HEK293T (cell line): ENCODE results near the gene SMYD5.

Experiments used
- ARNT ChIP-seq: fragments of 450-650 bp; IDR thresholded peaks from 2 replicates; pipeline ENCODE4 v1.6.1; 2017; ENCODE audit warnings: mild to moderate bottlenecking
- BHLHE40 ChIP-seq: fragments of 450-650 bp; IDR thresholded peaks from 2 replicates; pipeline ENCODE4 v1.6.1; 2016; ENCODE audit warnings: mild to moderate bottlenecking, moderate library complexity, borderline replicate concordance
- ELF4 ChIP-seq: fragments of 450-650 bp; IDR thresholded peaks from 2 replicates; pipeline ENCODE4 v1.6.1; 2017; ENCODE audit warnings: antibody characterized with exemption
- FOXK2 ChIP-seq: fragments of 450-650 bp; IDR thresholded peaks from 2 replicates; pipeline ENCODE4 v1.6.1; 2016; ENCODE audit warnings: mild to moderate bottlenecking
- FOXM1 ChIP-seq: fragments of 450-650 bp; IDR thresholded peaks from 2 replicates; pipeline ENCODE4 v1.6.1; 2017; ENCODE audit warnings: mild to moderate bottlenecking, borderline replicate concordance
- HDGF ChIP-seq: fragments of 450-650 bp; IDR thresholded peaks from 2 replicates; pipeline ENCODE4 v1.6.1; 2017; ENCODE audit warnings: antibody characterized with exemption, borderline replicate concordance
- PKNOX1 ChIP-seq: fragments of 450-650 bp; IDR thresholded peaks from 2 replicates; pipeline ENCODE4 v1.6.1; 2016
- SP1 ChIP-seq: fragments of 450-650 bp; IDR thresholded peaks from 2 replicates; pipeline ENCODE4 v1.6.1; 2017
- SUZ12 ChIP-seq: fragments of 450-650 bp; IDR thresholded peaks from 2 replicates; pipeline ENCODE4 v1.6.1; 2016; ENCODE audit warnings: mild to moderate bottlenecking
- TARDBP ChIP-seq: fragments of 450-650 bp; IDR thresholded peaks from 2 replicates; pipeline ENCODE4 v1.6.1; 2016
- ZNF384 ChIP-seq: fragments of 450-650 bp; IDR thresholded peaks from 2 replicates; pipeline ENCODE4 v1.6.1; 2016

GRCh38 chr2:73264332-73264606 is 50.2 kb downstream of the SMYD5 start:
- TF ChIP-seq TARDBP: no peak
- TF ChIP-seq FOXM1: no peak
- TF ChIP-seq HDGF: no peak
- no peak for TF ChIP-seq SUZ12
- TF ChIP-seq BHLHE40: no peak
- TF ChIP-seq ZNF384: no peak
- no peak for TF ChIP-seq PKNOX1
- no peak for TF ChIP-seq ELF4
- TF ChIP-seq ARNT: no peak
- TF ChIP-seq SP1: no peak
- no peak for TF ChIP-seq FOXK2
